ENCODE measurements around the gene TCP11L2. TPM values are rescaled to one million over a fixed set of nuclear protein-coding genes. Genes with fewer than 3 reads are reported as not detected.

The TCP11L2 gene
- polyA plus RNA-seq, 1 experiment: 16.8 TPM

GRCh38 chr12:106288101-106288493 lies 14.4 kb upstream of the TCP11L2 start:
- no peak for DNase-seq (ENCODE audit: low read depth)
- ChIA-PET POLR2A (no interaction called here), CTCF (interaction anchor here (0.6 to 1.5 kb wide), 3 partner anchors 10 to 64 kb away, joined by 3 read pairs; no protein-coding TSS in a partner anchor)
- Histone ChIP-seq H3K36me3 (ENCODE audit: control insufficient read depth, insufficient read depth, low read length) (no peaks in the 10 kb centered on the region), H3K4me3 (ENCODE audit: low read depth, low read length) (no peak overlapping the region), H3K27me3 (ENCODE audit: control insufficient read depth, insufficient read depth, low read length) (peaks cover 2% of the 10 kb centered on the region)
- no peak for TF ChIP-seq CTCF (IDR thresholded peaks at IDR 0.05; ENCODE audit: insufficient read depth, low read depth, low read length)

- POLR2A ChIA-PET: interaction anchor here (0.5 kb wide), 1 partner anchor 28 kb away, joined by 9 read pairs; no protein-coding TSS in a partner anchor
- Histone ChIP-seq H3K36me3 (ENCODE audit: control insufficient read depth, insufficient read depth, low read length) (no peaks in the 10 kb centered on the region), H3K27me3 (ENCODE audit: control insufficient read depth, insufficient read depth, low read length) (peaks cover 2% of the 10 kb centered on the region), H3K4me3 (ENCODE audit: low read depth, low read length) (no peak overlapping the region)
- peak; percentile 85 for DNase-seq (ENCODE audit: low read depth)
- no peak for TF ChIP-seq CTCF (IDR thresholded peaks at IDR 0.05; ENCODE audit: insufficient read depth, low read depth, low read length)
- CTCF ChIA-PET: interaction anchor here (0.6 to 1.5 kb wide), 5 partner anchors 10 to 65 kb away, joined by 3 to 5 read pairs (median 3); no protein-coding TSS in a partner anchor
Observed at GRCh38 chr12:106288494-106289195, 13.9 kb upstream of the TCP11L2 start.

GRCh38 chr12:106289196-106289681 lies 13.3 kb upstream of the TCP11L2 start:
- H3K36me3 ChIP-seq (ENCODE audit: control insufficient read depth, insufficient read depth, low read length): no peaks in the 10 kb centered on the region
- no peak for DNase-seq (ENCODE audit: low read depth)
- ChIA-PET POLR2A (interaction anchor here (0.5 kb wide), 1 partner anchor 29 kb away, joined by 9 read pairs; no protein-coding TSS in a partner anchor), CTCF (interaction anchor here (0.9 to 1.5 kb wide), 4 partner anchors 12 to 65 kb away, joined by 3 to 5 read pairs (median 4); no protein-coding TSS in a partner anchor)
- no peak for TF ChIP-seq CTCF (IDR thresholded peaks at IDR 0.05; ENCODE audit: insufficient read depth, low read depth, low read length)
- peaks cover 2% of the 10 kb centered on the region for H3K27me3 ChIP-seq (ENCODE audit: control insufficient read depth, insufficient read depth, low read length)
- H3K4me3 ChIP-seq (ENCODE audit: low read depth, low read length): no peak overlapping the region

- Histone ChIP-seq H3K27me3 (ENCODE audit: control insufficient read depth, insufficient read depth, low read length) (no peaks in the 10 kb centered on the region), H3K4me3 (ENCODE audit: low read depth, low read length) (no peak overlapping the region), H3K36me3 (ENCODE audit: control insufficient read depth, insufficient read depth, low read length) (no peaks in the 10 kb centered on the region)
- no peak for DNase-seq (ENCODE audit: low read depth)
- POLR2A ChIA-PET: no interaction called here
- CTCF ChIA-PET: interaction anchor here (0.7 to 1.0 kb wide), 3 partner anchors 9 to 64 kb away, joined by 3 to 5 read pairs (median 4); no protein-coding TSS in a partner anchor
- TF ChIP-seq CTCF (IDR thresholded peaks at IDR 0.05; ENCODE audit: insufficient read depth, low read depth, low read length): no peak
Observed at GRCh38 chr12:106290666-106291065, 11.9 kb upstream of the TCP11L2 start.

- no peak for DNase-seq (ENCODE audit: low read depth)
- ChIA-PET CTCF (interaction anchor here (2.3 kb wide), 1 partner anchor 40 kb away, joined by 4 read pairs; no protein-coding TSS in a partner anchor), POLR2A (no interaction called here)
- H3K27me3 ChIP-seq (ENCODE audit: control insufficient read depth, insufficient read depth, low read length): no peaks in the 10 kb centered on the region
- no peak overlapping the region for H3K4me3 ChIP-seq (ENCODE audit: low read depth, low read length)
- H3K36me3 ChIP-seq (ENCODE audit: control insufficient read depth, insufficient read depth, low read length): no peaks in the 10 kb centered on the region
- no peak for TF ChIP-seq CTCF (IDR thresholded peaks at IDR 0.05; ENCODE audit: insufficient read depth, low read depth, low read length)
Observed at GRCh38 chr12:106291342-106291741, 11.2 kb upstream of the TCP11L2 start.
